SU-DHL-6 (cell line): Measurements from ENCODE around the gene ERMP1.
"Not testable (repeated sequence)": the region's sequence is repeated elsewhere in the genome, so short reads cannot be mapped to it uniquely, and the experiment has no call there.

ENCODE experiments used
- EZH2phosphoT487 ChIP-seq: fragments of 200-600 bp; sonication (generic), shearing (Covaris generic); conservative IDR thresholded peaks from 2 replicates; pipeline ENCODE4 v1.6.1; 2018; ENCODE audit warnings: mild to moderate bottlenecking, antibody characterized with exemption, low read length, moderate library complexity, mixed read lengths
- TF ChIP-seq, protein P1 (sequence below): fragments of 200-600 bp; sonication (generic); IDR thresholded peaks from one replicate; pipeline ENCODE4 v1.5.1; 2017; ENCODE audit warnings: antibody characterized with exemption, mild to moderate bottlenecking, low read length, moderate library complexity; ENCODE audit not compliant: insufficient read depth, poor library complexity, severe bottlenecking

DNA sequence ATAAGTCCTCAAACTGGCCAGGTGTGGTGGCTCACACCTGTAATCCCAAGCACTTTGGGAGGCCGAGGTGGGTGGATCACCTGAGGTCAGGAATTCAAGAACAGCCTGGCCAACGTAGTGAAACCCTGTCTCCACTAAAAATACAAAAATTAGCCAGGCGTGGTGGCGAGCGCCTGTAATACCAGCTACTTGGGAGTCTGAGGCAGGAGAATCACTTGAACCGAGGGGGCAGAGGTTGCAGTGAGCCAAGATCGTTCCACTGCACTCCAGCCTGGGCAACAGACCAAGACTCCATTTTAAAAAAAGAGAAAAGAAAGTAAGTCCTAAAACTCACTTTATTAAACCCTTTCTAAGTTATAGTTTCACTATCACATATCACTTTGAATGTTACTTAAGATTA is 32.5 kb downstream of the ERMP1 start:
- TF ChIP-seq, protein P1, sequence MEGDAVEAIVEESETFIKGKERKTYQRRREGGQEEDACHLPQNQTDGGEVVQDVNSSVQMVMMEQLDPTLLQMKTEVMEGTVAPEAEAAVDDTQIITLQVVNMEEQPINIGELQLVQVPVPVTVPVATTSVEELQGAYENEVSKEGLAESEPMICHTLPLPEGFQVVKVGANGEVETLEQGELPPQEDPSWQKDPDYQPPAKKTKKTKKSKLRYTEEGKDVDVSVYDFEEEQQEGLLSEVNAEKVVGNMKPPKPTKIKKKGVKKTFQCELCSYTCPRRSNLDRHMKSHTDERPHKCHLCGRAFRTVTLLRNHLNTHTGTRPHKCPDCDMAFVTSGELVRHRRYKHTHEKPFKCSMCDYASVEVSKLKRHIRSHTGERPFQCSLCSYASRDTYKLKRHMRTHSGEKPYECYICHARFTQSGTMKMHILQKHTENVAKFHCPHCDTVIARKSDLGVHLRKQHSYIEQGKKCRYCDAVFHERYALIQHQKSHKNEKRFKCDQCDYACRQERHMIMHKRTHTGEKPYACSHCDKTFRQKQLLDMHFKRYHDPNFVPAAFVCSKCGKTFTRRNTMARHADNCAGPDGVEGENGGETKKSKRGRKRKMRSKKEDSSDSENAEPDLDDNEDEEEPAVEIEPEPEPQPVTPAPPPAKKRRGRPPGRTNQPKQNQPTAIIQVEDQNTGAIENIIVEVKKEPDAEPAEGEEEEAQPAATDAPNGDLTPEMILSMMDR, result not testable (repeated sequence)
- not testable (repeated sequence) for TF ChIP-seq EZH2phosphoT487
